ENCODE results near the gene CRYBG2.
A peak's percentile ranks its signal among the peaks of the same experiment; 100 is the strongest.

The CRYBG2 gene

DNA sequence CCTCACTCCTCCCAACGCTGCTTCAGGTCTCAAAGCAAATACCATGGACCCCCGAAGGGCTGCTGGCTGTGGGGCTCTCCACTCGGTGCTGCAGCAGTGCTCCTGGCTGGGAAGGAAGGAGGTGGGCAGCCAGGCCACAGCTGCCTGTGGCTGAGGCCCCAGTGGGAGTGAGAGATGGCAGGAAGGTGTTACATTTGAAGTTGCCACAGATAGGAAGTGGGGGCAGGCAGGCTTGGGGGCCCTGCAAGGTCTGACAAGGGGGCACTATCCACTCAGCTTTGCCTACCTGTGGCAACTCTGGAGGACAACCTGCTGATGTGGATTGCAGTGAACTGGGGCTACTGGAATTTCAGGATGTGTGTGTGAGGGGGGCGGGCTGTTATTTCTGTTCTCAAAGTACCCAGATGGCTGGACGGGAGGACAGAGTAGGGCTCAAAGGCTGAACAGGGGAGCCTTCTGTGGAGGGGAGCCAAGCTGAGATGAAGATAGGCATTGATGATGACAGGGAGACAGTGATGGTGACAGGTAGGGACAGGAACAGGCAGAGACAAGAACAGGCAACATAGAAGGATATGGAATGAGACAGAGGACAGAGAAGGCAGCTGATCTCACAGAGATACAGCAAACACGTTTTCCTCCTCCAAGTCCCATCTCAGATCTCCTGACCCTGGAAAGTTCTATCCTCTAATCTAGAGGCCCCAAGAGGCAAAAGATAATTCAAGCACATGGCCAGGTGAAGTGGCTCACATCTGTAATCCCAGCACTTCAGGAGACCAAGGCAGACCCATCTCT lies 16.9 kb upstream of the CRYBG2 start:
- no peak for DNase-seq

DNA sequence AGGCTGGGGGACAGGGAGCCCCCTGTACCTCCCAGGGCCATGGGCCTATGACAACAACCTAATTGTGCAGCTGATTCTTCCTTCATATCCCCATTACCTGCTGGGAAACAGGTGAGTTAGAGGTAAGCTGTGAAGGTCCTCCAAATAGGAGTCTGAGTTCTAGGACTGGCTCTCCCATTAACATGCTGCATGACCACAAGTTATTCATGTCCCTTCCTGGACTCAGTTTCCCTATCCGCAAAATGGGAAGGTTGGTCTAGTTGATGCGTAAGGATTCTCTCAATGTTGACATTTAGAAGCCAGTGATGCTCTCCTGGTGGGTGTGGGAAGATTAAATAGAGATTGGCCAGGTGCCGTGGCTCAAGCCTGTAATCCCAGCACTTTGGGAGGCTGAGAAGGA lies 14.6 kb upstream of the CRYBG2 start:
- DNase-seq = no peak

DNA sequence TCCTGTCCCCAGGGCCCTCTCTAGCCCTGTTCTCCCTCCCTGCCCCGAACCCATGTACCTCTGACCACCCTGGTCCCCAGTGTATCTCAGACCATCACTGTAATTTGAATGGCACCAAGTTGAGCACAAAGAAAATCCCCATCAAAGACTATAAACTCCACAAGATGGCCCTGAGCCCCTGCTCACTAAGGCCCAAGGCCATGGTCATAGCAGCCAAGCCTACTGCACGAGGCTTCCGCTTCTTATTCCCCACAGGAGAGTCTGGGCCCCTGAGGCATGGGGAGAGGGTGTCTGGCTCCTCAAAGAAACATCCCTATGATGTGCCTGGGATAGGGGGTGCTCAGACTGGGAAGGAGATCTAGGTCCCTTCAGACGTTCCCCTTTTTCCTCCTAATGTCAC lies 14.1 kb upstream of the CRYBG2 start:
- DNase-seq = no peak

DNA sequence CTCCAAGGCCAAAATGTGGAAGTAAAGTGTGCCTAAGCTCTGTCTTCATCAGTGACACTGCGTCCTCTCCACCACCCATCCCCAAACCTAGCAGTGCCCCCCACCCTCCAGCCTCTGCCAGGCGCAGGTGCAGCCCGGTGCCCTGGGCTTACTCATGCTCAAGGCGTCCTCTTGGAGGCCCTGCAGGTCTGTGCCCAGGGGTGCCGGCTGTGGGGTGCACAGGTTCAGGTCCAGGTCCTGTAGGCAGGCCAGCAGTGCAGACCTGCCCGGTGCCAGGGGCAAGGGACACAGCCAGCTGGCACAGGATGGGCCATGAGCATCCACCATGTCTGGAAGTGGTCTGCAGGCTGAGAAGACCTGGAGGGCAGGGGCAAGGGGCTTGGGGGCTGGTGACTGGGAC lies 13.5 kb upstream of the CRYBG2 start:
- no peak for DNase-seq

DNA sequence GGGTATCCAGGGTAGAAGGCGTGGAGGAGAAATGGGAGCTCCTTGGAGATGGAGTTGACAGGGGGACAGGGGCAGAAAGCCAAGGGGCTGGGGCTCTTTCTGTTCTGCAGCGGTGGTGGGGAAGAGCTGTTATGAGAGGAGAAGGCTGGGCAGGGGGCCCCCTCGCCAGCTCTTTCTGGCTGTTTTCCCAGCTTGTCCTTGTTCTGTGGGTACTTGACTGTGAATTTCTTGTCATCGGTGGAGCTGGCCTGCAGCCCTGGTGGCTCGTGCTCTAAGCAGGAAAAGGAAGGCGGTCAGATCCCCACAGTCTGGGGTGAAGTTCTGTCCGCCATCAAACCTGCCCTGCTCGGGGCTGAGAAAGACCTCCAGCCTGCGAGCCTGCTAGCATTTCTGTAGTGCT lies 11.0 kb upstream of the CRYBG2 start:
- no peak for DNase-seq

DNA sequence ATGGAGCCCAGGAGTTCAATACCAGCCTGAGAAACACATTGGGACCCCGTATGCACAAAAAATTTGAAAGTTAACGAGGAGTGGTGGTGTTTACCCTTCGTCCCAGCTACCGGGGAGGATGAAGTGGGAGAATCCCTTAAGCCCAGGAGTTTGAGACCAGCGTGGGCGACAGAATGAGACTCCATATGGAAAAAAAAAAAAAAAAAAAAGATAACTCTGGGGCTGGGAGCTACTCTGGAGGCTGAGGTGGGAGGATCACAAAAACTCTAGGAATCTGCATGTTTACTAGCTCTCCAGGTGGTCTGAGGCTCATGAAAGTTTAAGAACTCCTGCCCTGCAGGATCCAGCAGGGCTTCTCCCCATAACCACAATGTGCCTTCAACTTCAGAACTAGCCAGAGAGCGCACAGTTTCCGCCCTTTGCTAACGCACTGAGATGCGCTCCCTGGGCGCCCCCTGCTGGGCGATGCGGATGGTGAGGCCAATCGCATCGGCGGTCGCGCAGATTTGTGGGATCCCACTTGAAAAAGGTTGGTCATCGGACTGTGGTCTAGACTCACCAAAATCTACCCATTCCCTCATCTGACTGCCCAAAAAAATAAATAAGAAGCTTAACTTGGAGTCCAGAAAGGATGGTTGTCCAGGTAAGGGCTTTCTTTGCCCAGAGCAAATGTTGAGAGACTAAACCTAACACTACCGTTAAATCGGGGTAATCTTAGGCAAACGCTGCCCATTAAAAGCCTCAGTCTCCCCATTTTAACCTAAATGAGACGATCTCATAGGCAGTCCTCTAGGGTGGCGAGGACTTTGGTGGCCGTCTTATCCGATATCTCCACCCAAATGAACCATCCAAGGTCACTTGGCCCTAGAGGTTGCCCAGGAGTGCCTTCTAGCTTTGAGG lies 9.9 kb upstream of the CRYBG2 start:
- peak; percentile 75 for DNase-seq

DNA sequence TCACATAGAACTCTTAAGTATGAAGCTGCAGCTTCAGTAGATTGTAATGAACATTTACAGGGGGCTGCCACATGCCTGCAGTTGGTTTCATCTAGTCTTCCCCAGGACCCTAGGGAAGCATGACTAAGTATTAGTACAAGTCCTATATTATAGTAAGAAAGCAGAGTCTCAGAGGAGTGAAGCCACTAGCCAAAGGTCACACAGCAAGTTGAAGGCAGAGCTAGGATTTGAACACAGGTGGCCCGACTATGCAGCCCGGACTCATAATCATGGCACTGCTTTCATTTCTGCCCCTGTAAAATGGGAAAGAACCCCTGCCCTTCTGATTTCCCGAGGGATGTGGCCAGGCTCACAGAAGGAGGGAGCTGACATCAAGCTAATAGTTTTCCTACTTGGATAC lies 8.4 kb upstream of the CRYBG2 start:
- DNase-seq = no peak

DNA sequence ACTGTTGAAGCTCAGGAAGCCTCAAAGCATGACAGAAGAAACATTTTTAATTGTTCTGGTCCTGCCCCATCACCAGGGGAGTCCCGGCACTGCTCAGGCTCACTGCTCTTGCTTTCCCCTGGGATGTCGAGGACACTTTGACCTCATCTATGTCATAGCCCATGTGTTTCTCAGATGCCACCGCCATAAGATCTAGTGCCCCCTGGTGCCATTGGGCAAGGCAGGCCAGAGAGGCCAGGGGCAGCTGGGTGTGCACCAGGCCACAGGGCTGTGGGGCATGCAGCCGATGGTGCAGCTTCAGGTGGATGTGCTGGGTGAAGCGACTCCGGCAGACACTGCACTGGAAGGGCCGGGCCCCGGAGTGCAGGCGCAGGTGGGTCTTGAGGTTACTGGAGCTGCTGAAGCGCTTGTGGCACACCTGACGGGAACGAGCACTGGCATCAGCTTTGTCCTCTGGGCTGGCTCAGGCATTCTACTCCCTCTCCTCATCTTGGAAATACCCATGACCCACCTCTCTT lies 7.7 kb upstream of the CRYBG2 start:
- no peak for DNase-seq

DNA sequence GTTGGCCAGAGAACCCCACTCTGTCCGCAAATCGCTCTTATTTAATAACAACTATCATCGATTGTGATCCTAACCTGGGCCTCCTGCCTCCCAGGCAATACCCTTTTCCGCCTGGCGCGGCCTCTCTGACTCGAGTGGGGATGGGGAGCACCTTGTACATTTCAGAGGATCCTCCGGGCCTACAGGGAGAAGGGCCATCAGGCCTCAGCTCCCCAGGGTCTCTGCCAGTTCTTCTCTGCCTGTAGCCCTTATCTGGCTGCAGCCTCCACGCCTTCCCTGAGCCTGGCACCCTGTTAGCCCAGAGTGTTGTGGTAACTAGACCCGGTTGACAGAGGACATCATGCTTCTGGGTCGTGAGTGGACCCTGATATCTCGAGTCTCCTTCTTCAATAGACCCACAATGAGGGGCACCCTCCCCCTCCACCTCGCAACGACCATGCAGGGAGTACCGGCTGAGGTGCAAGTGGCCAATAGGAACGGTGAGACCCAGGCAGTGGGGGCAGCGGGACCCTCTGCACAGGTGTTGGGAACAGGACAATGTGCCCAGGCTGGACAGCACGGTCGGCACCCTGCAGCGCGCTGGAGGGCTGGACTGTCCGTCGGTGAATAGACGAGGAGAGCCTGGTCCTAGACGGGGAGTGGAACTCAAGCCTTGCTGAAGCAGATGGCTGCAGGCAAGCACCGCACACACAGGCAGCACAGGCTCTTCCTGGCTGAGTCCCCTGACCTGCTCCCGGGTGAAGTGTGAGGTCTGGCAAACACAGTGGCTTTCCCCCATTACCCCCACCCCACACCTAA lies 7.1 kb upstream of the CRYBG2 start:
- no peak for DNase-seq

DNA sequence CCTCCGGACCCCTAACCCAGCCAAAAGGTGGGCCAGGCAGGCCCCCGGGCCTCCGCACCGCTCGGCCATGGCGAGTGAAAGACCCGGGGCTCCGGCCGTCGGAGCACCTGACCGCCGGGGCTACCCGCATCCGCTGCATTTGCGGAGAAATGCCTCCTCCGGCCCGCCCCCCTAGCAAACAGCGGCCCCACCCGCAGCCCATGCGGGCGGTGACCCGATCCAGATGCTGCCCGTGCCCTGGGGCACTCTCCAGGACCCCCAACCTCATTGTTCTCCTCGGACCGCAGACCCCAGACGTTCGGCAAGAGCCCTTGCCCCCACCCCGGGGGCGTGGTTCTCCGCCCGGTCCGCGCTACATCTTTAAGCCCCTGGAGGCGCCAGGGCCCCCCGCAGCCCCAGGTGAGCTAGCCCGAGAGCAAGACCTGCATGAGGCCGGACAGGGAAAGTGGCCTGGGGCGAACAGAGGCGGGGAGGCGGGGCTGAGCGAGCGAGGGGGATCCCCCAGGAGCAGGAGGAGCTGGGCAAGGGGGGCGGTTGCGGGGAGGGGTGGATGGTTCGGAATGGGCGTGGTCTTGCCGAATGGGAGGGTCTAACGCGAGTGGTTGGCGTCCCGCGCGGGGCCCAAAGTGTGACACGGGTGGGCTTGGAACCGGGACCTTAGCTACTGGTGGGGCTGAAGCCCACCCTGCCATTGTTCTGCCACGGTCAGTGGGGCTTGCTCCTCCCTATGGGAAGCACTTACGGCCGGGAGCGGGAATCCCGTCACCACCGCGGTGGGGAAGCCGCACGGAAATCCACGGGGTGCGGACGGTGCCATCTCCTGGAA lies 6.3 kb upstream of the CRYBG2 start:
- DNase-seq = peak; percentile 23

DNA sequence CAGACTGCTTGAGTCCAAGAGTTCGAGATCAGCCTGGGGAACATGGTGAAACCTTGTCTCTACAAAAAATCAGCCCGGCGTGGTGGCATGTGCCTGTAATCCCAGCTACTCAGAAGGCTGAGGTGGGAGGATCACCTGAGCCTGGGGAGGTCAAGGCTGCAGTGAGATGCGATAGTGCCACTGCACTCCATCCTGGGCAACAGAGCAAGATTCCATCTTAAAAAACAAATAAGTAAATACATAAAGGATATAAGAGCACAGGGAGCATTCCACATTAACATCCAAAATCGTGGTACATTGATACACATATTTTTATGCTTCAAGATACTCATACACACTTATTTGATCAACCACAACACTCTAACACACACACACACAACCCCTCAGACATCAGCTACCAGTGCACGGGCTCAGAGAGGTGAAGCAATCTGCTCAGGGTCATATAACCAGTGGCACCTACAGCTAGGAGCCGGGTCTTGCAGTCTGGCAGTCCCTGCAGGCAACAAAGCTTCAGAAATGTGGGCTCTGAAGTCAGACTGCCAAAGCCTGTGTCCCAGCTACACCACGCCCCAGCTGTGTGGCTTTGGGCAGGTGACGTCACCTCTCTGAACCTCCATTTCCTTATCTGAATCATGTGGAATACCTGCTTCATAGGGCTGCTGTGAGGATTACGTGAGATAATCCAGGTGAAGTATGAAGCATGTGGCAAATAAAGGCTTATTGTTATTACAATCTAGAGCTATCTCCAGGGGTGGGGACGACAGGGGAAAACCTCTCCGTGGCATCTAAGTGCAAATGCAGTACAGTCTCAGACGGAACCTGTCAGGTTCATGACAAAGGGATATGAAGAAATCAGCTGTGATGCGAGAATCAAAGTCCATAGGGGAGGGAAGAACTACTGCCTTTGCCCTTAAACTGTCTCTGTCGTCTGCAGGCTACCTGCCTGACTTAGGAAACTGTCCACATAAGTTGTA lies 4.8 kb upstream of the CRYBG2 start:
- DNase-seq = peak; percentile 62

DNA sequence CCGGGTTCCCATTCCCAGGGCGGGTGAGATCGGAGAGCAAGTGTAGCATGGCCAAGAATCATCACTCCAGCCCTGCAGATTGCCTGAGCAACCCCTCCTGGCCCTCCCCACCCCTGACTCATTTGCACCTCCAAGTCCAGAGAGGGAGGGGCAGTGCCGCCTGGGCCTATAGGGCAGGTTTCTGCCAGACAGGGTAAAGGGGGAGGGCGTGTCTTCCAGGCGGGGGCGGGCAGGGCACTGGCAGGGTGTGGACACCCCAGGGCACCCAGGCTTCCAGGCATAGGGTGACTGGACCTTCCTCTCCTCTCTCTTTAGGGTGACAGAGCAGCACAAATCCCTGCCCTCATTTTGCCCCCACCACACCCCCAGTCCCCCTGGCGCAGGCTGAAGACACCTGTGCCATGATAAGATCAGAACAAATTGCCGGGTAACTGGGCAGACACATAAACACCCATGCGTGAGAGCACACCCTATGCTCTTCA lies 3.2 kb upstream of the CRYBG2 start:
- DNase-seq = no peak

DNA sequence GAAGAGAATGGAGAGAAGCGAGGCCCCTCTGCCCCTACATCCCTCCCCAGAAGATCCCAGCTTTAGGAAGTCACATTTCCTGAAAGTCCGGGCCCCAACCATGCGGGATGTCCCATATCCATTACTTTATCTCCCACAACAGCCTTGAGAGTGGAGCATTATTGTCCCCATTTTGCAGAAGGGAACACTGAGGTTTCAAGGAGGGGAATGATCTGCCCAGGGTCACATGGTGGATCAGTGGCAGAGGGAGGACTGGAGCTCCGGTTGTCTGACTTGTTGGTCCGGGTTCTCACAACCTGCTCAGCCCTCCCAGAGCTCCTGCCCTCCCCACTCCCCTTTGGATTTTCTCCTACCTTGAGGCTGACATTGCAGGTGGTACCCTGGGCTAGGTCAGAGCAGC lies 2.2 kb upstream of the CRYBG2 start:
- no peak for DNase-seq

DNA sequence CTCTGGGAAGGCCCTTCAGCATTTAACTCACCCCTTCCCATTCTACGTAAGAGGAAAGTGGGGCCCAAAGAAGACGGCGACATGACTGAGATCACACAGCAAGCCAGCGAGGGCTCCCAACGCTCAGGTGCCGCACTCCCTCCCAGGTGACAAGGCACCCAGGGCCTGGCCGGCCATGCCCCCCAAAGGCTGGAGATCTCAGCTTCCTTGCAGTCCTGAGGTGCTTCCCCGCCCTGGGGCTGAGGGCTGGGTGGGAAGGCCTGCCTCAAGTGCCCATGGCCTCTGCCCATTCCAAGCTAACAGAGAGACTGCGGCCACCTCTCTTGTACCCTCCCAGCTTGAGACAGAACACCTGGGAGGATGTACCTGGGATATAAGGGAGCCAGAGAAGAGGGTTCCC lies 1.0 kb upstream of the CRYBG2 start:
- DNase-seq = no peak

DNA sequence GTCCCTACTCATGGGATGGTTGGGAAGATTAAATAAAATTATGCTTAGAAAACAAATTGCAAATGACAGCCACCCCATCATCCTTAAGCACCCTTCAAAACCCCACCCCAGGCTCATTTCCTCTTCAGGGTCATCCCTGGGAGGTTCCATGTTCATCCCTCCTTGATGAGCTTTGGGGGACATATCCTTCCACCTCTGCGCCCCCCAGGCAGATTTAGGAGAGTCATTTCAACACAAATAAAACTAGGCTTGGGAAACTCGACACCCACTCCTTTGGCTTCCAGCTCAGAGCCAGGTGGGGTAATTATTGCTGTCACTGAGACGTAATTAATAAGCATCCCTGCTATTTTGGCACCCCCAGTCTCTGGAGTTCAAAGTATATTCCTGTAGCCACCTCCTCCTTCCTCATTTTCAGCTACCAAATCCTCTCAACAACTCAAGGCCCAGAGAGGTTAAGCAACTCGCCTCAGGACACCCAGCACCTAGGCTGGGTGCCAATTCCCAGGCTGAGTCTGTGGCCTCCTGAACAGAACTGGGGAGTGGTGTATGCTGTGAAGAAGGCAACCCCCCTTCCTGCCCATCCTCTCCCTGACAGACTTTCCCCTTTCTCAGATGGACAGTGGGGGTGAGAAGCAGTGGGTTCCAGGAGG lies 595 bp downstream of the CRYBG2 start:
- DNase-seq = no peak

DNA sequence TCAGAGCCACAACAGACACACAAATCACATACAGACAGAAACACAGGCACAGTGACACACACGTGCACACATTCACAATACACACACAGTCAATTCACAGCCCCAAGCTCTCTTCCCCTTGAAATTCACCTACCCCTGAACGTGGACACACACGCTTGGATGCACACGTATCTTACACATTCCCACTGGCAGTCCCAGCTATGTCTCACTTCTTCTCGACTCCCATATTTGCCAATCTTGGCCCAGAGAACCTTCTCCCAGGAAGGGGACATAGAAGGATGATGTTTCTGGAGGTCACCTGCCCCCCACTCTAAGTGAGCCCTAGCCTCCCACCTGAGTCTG lies 1.6 kb downstream of the CRYBG2 start:
- no peak for DNase-seq

DNA sequence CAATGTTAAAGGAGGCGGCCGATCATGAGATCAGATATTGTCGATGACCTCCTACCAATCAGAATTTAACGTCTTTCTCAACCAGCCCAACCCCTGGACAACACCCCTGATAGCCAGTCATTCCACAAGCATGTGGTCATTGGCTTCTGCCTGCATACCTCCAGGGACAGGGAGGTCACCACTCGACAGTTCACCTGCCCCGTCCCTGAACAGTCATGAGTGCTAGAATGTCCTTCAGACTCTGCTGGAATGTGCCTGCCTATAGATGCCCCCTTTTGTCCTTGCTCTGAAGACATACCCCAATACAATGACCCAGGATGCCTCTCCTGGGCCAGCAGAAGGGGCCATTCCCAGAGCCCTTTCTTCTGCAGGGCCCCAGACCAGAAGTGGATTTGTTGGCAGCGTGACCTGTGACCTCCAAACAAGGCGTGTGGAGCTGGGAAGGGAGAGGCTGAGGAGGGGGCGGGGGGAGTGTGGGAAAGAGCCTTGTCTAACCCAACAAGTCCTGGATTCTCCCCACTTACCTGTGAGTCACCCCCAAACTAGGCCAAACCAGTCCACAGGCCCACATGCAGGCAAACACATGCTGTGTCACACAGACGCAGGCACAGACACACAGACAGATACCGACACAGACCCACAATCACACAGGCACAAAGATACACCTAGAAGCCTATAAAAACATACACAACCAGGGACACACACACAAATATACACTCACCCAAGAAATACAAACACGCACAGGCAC lies 2.2 kb downstream of the CRYBG2 start:
- no peak for DNase-seq

DNA sequence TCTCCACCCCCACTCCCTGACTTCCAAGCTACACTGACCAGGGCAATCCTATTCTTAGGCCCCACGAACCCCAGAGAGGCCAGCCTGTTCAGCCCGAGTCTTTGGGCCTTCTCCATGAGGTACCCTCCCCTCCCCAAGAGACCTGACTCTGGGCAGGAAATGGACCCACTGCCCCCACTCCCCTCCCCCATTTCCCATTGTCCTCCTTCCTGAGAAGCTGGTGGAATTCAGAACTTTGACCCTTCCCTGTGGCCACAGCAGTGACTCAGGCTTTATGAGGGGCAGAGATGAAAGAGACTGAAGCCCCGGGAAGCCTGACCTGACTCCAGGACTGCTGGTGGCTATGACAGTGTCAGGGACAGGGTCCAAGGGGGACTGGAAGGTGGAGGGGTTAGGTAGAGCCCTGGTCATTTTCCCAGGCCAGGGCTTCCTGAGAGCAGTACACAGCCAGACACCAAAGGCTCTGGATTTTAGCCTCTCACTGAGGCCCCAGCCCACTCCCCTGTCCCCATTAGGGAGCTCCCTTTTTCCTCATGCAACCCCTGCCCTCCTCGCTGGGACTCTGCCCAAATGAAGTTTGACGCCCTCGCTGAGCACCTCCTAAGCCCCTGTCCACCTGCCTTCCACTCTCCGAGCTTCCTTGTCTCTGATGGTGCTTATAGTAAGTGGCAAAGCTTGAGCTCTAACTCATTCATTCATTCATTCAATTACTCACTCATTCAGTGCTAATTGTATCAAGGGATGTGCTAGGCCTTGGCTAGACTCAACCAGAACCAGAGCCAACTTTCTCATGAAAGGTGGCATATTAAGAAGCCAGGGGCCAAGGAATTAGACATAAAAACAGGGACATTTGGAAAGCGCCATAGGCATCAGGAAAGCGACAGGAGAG lies 3.0 kb downstream of the CRYBG2 start:
- no peak for DNase-seq

DNA sequence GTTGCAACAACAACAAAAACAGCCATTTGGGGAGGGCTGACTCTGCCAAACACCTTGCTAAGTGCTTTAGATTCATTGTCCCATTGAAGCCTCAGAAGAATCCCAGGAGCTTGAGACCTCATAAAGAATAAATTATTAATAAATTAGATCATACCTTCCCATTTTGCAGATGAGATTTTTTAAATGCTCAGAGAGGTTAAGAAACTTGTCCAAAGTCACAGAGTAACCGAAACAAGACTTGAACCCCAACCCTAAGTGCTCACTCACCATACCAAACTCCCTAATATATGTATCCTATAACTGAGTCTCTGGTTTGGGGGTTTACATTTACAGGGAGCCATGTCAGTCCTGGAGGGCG lies 3.6 kb downstream of the CRYBG2 start:
- no peak for DNase-seq

All from activated CD4-positive, alpha-beta T cell treated with anti-CD3 and anti-CD28 coated beads for 1 hour (primary cell).